ENCODE data around the gene LYRM9.
"Not testable (repeated sequence)": the region's sequence is repeated elsewhere in the genome, so short reads cannot be mapped to it uniquely, and the experiment has no call there.

Gene LYRM9

DNA sequence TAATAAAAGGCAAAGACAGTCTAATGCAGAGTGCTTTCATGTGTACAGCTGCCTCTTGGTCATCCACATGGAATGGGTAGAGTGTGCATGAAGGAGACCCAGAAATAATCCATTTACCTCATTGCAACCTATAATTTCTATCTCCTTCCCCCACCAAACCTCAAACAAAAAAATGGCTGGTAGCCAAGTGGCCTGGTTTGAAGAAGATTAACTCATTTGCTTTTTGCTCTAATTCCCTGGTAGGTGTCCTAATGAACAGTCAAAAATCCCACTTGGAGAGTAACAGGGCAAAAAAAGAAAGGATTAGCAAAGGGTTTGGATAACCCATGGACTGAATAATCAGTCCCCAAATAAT lies 13.0 kb upstream of the LYRM9 start:
- DNase-seq (ENCODE audit: low read depth in 3 of 3), result no peak

GRCh38 chr17:27905447-27906225 lies 12.5 kb upstream of the LYRM9 start:
- no peak for DNase-seq (ENCODE audit: low read depth in 3 of 3)

DNA sequence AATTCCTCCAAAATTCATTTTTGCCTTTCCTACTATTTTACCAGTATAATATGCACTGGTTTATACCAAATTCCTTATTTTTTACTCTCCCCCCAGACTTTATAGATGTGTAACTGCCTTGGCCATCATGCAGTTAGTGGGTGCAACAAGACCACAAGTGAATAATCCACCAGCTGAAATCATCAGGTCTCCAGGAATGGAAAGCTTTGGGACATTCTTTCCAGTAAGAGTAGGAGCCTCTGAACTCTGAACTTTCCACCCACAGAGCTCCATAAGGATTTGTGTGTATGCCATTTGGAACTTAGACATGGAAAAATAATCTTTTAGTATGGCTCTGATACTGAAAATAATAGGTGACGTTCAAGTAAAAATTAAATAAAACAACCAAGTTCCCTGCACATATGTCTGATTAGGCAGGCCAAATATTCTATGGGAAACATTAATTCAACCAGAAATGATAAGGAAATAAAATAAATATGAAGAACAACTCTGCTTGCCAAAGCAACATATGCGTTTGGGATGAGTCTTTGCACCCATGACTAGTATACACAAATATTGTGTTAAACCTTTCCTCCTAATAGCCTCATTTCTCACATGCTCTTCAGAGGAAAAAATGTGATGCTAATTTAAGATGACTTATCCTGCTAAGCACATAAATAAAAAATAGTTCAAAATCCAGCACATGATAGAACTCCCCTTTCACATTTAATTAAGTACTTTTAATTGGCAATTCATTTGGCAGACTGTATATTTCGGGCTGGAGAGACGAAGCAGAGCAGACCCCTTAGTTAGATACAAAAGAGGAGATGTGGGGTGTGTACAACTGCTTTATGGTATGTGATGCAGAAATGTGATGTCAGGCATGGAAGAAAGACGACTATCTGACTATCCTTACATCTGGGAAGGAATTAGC lies 11.6 kb upstream of the LYRM9 start:
- no peak for DNase-seq (ENCODE audit: low read depth in 3 of 3)

DNA sequence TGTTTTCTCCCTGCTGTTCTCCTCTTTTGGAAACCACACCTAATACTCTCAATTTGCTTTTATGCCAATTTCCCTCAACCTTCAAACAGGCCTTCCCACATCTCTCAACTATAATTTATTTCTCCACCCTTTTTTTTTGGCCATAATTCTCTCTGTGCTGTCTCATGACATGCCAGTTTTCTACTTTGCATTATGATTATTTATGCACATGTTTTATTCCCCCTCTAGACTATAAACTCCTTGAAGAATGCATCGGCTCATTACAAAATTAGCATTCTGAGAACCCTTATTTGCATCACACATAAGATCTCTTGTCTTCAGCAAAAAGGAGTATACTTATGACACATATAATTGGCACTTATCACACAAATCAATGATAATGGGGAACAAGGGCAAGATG lies 10.9 kb upstream of the LYRM9 start:
- DNase-seq (ENCODE audit: low read depth in 3 of 3), result no peak

GRCh38 chr17:27899525-27899924 lies 6.4 kb upstream of the LYRM9 start:
- DNase-seq (ENCODE audit: low read depth in 3 of 3), result no peak

DNA sequence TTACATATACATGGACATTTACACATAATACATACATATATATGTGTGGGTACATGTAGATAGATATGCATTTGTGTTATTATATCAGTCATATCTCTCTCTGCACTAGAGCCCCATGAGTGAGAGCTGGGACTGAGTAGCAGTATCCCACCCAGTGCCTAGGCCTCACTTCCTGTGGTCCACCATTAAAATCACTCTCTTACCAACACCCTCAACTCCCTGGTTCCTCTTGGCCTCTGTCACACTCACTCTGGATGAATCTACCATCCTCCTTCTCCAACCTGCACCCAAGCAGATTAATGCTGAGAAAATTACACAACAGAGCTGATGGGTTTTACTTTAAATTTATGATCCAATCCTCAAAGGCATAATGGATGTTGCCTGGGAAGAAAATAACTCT lies 4.9 kb upstream of the LYRM9 start:
- DNase-seq (ENCODE audit: low read depth in 3 of 3), result no peak

- DNase-seq (ENCODE audit: low read depth in 3 of 3), result no peak
These were observed 3.5 kb upstream of the LYRM9 start for GRCh38 chr17:27896701-27897100.

- no peak for DNase-seq (ENCODE audit: low read depth in 3 of 3)
These were observed 2.9 kb upstream of the LYRM9 start for GRCh38 chr17:27895940-27896535.

DNA sequence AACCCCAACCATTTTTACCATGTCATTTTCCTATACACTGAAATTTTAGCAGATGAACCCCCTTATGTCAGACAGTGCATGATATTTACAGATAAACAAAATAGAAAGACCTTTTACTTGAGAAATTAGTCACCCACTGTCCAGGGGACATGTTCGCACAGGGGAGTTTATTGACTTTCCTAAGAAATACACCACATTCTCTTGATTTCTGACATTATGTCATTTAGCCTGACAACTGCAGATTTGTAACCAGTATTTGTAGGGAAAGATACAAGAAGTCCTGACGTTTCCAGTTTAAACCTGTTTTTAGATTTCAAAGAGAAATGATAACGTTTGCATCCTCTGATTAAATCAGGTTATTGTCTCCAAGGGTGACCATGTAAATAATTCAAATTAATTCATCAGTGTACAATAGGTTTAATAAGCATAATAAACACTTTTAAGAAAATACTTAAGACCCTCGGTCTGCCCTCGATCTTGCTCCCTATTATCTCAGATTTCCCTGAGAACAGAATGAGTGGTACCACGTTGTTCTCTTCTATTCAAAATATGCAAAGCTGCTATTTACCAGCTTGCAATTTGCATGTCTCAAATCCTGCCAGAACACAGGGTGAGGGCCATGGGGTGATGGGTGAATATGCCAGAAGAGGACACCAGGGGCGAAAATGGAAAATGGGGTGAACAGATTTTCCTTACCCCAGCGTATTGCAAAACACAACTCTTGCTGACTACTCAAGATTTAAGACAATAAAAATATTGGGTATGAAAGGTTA lies 2.1 kb upstream of the LYRM9 start:
- no peak for DNase-seq (ENCODE audit: low read depth in 3 of 3)

DNA sequence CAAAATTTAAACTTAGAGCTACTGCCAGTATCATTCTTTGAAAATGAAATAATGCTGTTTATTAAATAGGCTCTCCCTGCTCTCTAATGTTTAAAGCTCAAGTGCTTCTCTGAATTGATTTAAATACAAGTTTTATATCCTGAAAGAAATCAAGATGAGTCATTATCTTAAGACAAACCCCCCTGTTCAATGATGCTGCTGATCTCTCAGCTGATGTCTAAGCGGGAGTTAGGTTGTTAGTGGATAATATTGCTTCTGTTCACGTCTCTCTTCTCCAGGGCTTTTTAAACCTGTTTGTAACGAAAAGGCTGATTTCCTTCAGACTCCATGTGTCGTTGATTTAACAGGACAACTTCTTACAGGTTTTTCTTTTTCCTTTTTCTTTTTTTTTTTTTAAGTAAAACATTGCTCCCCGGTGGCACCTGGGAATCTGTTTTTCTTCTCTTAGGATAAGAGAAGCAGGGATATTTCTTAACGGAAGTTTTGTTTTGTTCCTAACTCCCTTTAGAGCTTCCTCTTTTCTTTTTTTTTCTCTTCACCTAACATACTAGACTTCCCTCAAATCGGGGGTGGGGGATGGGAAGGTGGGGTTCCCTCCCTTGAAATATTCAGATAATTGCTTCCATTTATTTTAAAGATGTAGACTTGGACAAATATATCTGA lies 807 bp upstream of the LYRM9 start:
- DNase-seq (ENCODE audit: low read depth in 3 of 3), result no peak

- no peak for DNase-seq (ENCODE audit: low read depth in 3 of 3)
These were observed 661 bp downstream of the LYRM9 start for GRCh38 chr17:27892542-27892865.

DNA sequence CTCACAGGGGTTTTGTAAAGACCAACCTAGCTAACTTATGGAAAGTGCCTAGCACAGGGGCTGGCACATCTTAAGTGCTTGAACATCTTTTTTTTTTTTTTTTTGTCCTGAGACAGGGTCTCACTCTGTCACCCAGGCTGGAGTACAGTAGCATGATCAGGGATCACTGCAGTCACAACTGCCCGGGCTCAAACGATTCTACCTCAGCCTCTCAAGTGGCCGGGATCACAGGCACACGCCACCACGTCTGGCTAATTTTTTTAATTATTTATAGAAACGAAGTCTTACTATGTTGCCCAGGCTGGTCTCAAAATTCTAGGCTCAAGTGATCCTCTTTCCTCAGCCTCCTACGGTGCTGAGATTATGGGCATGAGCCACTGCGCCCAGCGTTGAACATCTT lies 1.3 kb downstream of the LYRM9 start:
- no peak for DNase-seq (ENCODE audit: low read depth in 3 of 3)

- DNase-seq (ENCODE audit: low read depth in 3 of 3), result no peak
These were observed 3.4 kb downstream of the LYRM9 start for GRCh38 chr17:27889711-27890251.

DNA sequence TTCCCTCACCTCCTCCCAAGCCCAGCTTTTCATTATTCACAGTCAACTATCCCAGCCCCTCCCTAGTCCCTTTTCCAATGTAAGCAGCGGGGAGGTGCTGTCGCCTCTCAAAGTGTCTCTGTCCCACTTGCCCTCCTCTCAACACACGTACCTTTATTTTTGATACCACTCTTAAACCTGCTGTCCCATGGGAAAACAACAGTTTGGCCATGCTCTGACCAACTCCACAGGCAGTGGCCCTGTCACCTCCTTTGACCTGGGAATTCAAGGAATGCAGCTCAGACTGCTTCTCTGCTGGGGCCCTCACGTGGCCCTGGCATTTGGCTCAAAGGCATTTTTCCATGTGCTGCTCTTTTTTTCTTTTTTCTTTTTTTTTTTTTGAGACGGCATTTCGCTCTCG lies 4.2 kb downstream of the LYRM9 start:
- DNase-seq (ENCODE audit: low read depth in 3 of 3), result no peak

GRCh38 chr17:27888067-27888466 lies 5.1 kb downstream of the LYRM9 start:
- DNase-seq (ENCODE audit: low read depth in 3 of 3), result no peak

GRCh38 chr17:27886348-27886906 lies 6.7 kb downstream of the LYRM9 start:
- not testable (repeated sequence) for DNase-seq (ENCODE audit: low read depth in 3 of 3)

DNA sequence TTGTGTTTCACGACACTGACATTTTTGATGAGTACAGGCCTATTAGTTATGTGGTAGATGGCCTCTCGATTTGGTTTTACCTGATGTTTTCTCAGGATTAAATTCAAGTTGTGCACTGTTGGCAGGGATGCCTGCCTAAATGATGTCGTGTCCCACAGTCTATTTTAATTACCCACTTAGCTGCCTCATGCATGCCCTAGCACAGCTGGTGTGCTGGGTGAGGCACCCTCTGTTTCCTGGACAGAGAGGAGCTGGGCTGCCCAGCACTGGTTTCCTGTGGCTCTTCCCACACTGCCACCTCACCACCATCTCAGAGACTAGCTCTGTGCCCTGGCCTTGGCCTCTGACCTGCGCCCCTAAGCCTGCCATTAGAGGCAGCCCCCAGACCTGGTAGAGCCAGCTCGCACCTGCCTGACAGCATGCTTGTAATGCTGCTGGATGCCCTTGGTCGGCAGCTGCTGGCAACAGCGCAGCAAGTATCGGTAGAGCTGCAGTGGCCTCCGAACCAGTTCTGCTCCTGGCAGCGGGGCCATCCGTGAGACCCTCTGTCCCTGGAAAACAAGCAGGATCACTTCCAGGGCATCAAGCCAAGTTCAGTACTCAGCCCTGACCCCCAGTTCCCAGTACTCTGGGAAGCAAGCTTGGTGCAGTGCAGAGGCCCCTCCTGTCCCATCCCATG lies 10.9 kb downstream of the LYRM9 start:
- no peak for DNase-seq (ENCODE audit: low read depth in 3 of 3)

DNA sequence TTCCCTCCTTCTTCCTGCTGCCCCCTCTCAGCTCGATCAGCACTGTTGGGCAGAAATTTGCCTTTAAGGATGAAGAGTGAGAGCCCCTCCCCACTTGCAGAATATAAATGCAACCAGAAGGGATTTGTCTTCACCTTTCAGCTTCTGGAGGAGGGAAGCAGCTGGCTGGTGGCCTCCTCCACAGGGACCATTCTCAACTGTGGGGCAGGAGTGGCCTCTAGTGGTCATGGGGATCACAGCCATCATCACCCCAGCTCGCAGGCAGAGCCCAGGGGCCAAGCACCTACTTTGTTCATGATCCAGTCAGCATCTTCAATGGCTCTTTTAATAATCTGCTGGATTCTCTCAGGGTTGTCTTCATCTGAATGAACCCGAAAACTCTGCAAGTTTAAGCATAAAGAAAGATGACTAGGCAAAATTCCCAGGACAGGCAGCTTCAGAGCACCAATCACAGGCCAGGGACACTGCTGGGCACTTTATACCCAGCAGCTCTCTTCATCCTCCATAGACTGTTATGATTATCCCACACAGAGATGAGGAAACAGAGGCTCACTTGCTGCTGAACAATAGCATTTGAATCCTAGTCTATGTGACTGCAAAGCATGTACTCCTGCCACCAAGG lies 13.1 kb downstream of the LYRM9 start:
- DNase-seq (ENCODE audit: low read depth in 3 of 3), result peak; percentile 37 to 51 (median 46)

DNA sequence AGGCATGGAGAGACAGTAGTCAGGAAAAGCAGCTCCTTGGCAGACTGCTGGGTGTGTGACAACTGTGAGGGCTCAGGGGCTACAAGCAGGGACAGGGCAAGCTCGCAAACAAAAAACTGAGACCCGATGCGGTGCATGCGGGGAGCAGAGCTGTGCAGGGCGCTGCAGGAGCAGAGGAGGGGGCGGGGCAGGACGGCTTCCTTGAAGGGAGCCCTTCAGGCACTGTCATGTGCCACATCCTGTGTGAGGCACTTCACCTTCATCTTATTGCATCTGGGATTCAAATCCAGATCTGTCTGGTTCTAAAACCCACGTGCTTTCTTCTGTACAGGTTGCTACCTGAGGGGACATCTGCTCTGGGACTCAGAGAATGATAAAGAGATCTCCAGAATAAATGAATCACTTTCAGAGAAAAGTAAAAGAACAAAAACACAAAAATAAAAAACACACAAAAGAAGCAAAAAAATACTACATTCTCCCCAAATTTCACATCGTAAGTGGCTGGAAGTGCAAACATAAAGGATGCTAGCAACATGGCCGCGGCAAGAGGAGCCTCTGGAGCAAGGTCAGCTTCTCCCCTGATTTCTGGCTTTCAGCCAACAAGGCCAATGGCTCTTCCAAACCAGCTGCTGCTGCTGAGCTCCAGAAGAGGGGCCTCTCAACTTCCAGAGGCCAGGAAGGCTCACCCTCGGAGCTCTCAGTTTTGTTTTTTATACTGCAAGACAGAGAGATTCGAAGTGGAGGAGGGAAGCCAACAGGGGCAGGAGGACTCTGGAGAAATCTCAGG lies 14.2 kb downstream of the LYRM9 start:
- peak in 1 of 3 donors; percentile 33 for DNase-seq (ENCODE audit: low read depth in 3 of 3)
